K562 (cell line): Measurements from ENCODE around the gene P2RX1. TPM values are rescaled to one million over a fixed set of nuclear protein-coding genes. Genes with fewer than 3 reads are reported as not detected.

Experiments used
- ATAC-seq: fragments of 200-7000 bp; cut with Tn5 transposase; 3 replicates; pipeline ENCODE4 v1.9.1; 2020; ENCODE audit warnings: moderate library complexity
- BruUV-seq: library from RNA; stranded (reverse); fragments of 400-500 nt; replicated peaks from 2 replicates; lab custom pipeline; 2021; lab: Mats Ljungman, UMichigan
- CTCF ChIA-PET: fragments of 300-600 bp; formaldehyde crosslinking; extraction: SDS; loops from one replicate; lab custom pipeline; 2021; ENCODE audit warnings: low intra/inter-chr PET ratio; lab: Yijun Ruan, JAX
- POLR2A ChIA-PET: fragments of 300-600, 350-650 bp; sonication (Branson Sonifier 250); formaldehyde crosslinking; extraction: SDS; loops from one replicate; lab custom pipeline; 2021; ENCODE audit warnings: antibody characterized with exemption, inconsistent platforms; lab: Yijun Ruan, JAX
- DNase-seq, 4 experiments: peaks; one replicate each; pipeline versions ENCODE4 v3.0.0 to v3.0.0-alpha.2; 2011 to 2018; ENCODE audit warnings: low spot score in 3 of 4, mixed read lengths in 3 of 4; ENCODE audit errors: extremely low read depth in 1 of 4
- FAIRE-seq: peaks from 2 replicates; lab custom pipeline; 2011; peaks lifted over from hg19 to GRCh38; lab: Jason Lieb, UNC
- H2AFZ ChIP-seq: 2 replicates; pipeline ENCODE4 v1.6.0; 2011; ENCODE audit warnings: low read depth, low read length, control low read depth, inconsistent platforms
- H3K27ac ChIP-seq: fragments of 200-600 bp; 3 replicates; pipeline ENCODE4 v1.8.0; 2011; ENCODE audit warnings: low read depth, mild to moderate bottlenecking, control low read depth, inconsistent platforms, low read length, moderate library complexity, mixed read lengths; ENCODE audit errors: extremely low read depth
- H3K27me3 ChIP-seq, 2 experiments: fragments of 300-600 bp in 1 of 2; 2 replicates in 1 of 2; 3 replicates in 1 of 2; pipeline versions ENCODE4 v1.6.0 to v1.8.0; 2011; ENCODE audit warnings: inconsistent platforms in 2 of 2, low read length in 2 of 2, mild to moderate bottlenecking in 1 of 2, mixed read lengths in 1 of 2, moderate library complexity in 1 of 2; ENCODE audit not compliant: control insufficient read depth in 2 of 2, insufficient read depth in 2 of 2
- H3K36me3 ChIP-seq: fragments of 300-600 bp; 3 replicates; pipeline ENCODE4 v1.8.0; 2011; ENCODE audit warnings: mild to moderate bottlenecking, low read length, inconsistent platforms; ENCODE audit not compliant: control insufficient read depth, insufficient read depth
- H3K4me1 ChIP-seq, 2 experiments: fragments of 200-600 bp in 1 of 2; replicated peaks in 1 of 2; 2 replicates in 1 of 2; 3 replicates in 1 of 2; pipeline versions ENCODE4 v1.5.1 to v1.8.0; 2011; ENCODE audit warnings: inconsistent platforms in 2 of 2, low read length in 2 of 2, mild to moderate bottlenecking in 1 of 2, mixed read lengths in 1 of 2, moderate library complexity in 1 of 2; ENCODE audit not compliant: control insufficient read depth in 2 of 2, insufficient read depth in 2 of 2
- H3K4me2 ChIP-seq: 2 replicates; pipeline ENCODE4 v1.6.1; 2011; ENCODE audit warnings: low read length, control low read depth, inconsistent platforms, mixed read lengths; ENCODE audit not compliant: insufficient read depth
- H3K4me3 ChIP-seq: fragments of 200-600 bp; sonication (generic), shearing (Covaris generic); 2 replicates; pipeline ENCODE4 v1.5.1; 2016; ENCODE audit warnings: control low read depth, inconsistent platforms
- H3K79me2 ChIP-seq: fragments of 200-600 bp; 3 replicates; pipeline ENCODE4 v1.8.0; 2011; ENCODE audit warnings: low read length, inconsistent platforms; ENCODE audit not compliant: control insufficient read depth, insufficient read depth
- H3K9ac ChIP-seq, 2 experiments: 2 replicates each; pipeline versions ENCODE4 v1.6.0 to v1.6.1; 2011; ENCODE audit warnings: low read depth in 2 of 2, low read length in 2 of 2, control low read depth in 1 of 2, inconsistent platforms in 1 of 2, mild to moderate bottlenecking in 1 of 2, mixed read lengths in 1 of 2; ENCODE audit not compliant: insufficient read depth in 1 of 2
- H3K9me1 ChIP-seq: one replicate; pipeline ENCODE4 v1.6.0; 2011; ENCODE audit warnings: inconsistent platforms, mild to moderate bottlenecking, low read length, moderate library complexity; ENCODE audit not compliant: control insufficient read depth, insufficient read depth
- H3K9me3 ChIP-seq: replicated peaks from 2 replicates; pipeline ENCODE4 v1.5.1; 2011; ENCODE audit warnings: low read depth, low read length, inconsistent platforms; ENCODE audit not compliant: control insufficient read depth, insufficient read depth
- H4K20me1 ChIP-seq: replicated peaks from 2 replicates; pipeline ENCODE4 v1.6.1; 2011; ENCODE audit warnings: low read length, inconsistent platforms, mixed read lengths; ENCODE audit not compliant: control insufficient read depth, insufficient read depth
- CREB5 ChIP-seq: fragments of 250-450 bp; sonication (Bioruptor Pico); IDR thresholded peaks from 2 replicates; pipeline ENCODE4 v1.5.0; 2020; ENCODE audit warnings: mild to moderate bottlenecking
- KLF16 ChIP-seq: IDR thresholded peaks from 2 replicates; pipeline ENCODE4 v1.6.1; 2016; ENCODE audit warnings: antibody characterized with exemption
- LCOR ChIP-seq: sonication (generic); formaldehyde crosslinking; IDR thresholded peaks from 2 replicates; pipeline ENCODE4 v1.8.0; 2022; ENCODE audit warnings: mild to moderate bottlenecking, missing genetic modification reagents
- NFE2L1 ChIP-seq: fragments of 450-650 bp; IDR thresholded peaks from 2 replicates; pipeline ENCODE4 v1.6.1; 2016; ENCODE audit warnings: missing genetic modification characterization, low read depth, mild to moderate bottlenecking, missing compliant biosample characterization, moderate library complexity, borderline replicate concordance
- POLR2G ChIP-seq: fragments of 200-400 bp; formaldehyde crosslinking; IDR thresholded peaks from 2 replicates; pipeline ENCODE4 v1.6.1; 2017; ENCODE audit warnings: low read depth, mild to moderate bottlenecking, antibody characterized with exemption, low read length, moderate library complexity
- RBM22 ChIP-seq: fragments of 200-400 bp; formaldehyde crosslinking; IDR thresholded peaks from 2 replicates; pipeline ENCODE4 v1.6.1; 2018; ENCODE audit warnings: low read length, low read depth; ENCODE audit not compliant: poor library complexity, severe bottlenecking
- USF2 ChIP-seq: sonication (generic); formaldehyde crosslinking; IDR thresholded peaks from 2 replicates; pipeline ENCODE4 v1.5.0; 2020; ENCODE audit warnings: missing genetic modification reagents
- WGBS: fragments of 100-300 bp; shearing (Covaris generic); methylation state at CpG from one replicate; pipeline ENCODE4 v1.1.6; 2016; ENCODE audit warnings: low coverage, mixed read lengths; ENCODE audit not compliant: insufficient coverage; ENCODE audit errors: missing lambda C conversion rate; 5-methylcytosine and 5-hydroxymethylcytosine counted together
- in situ Hi-C: fragments of 300-500 bp; cut with MboI; formaldehyde crosslinking; loops from 4 replicates; pipeline ENCODE4 v1.15.0; 2018; ENCODE audit warnings: inconsistent platforms, mixed read lengths
- intact Hi-C: fragments of 100-400 bp; cut with micrococcal nuclease; formaldehyde crosslinking; loops from 2 replicates; pipeline ENCODE4 v1.14.2; 2022
- polyA plus RNA-seq, 8 experiments: library from polyadenylated mRNA; depleted of rRNA in 4 of 8; stranded (reverse) in 5 of 8; unstranded in 3 of 8; fragments of >200 nt; fragmentation: Nextera tagmentation in 2 of 8; fragmentation: Illumina TruSeq in 1 of 8; extraction: Ambion mirVana in 2 of 8; extraction: Trizol in 1 of 8; gene quantifications; 2 replicates each; pipeline versions ENCODE4 v1.2.1 to v1.2.3, GENCODE V29; 2011 to 2014; ENCODE audit warnings: inconsistent platforms in 1 of 8, missing spikeins in 1 of 8
- total RNA-seq, 7 experiments: library from RNA; depleted of rRNA in 6 of 7; stranded (reverse); fragments of >200 nt in 6 of 7; fragmentation: Illumina TruSeq in 2 of 7; extraction: Trizol in 2 of 7; gene quantifications; 2 replicates each; pipeline versions ENCODE4 v1.2.1 to v1.2.3, GENCODE V29; 2011 to 2021; ENCODE audit warnings: low replicate concordance in 1 of 7

The P2RX1 gene
- total and polyA plus RNA-seq, 9 of the 15 experiments (the other 6 are each of a cell fraction or from before 2014, with no cell fraction given), result 0.27 to 20.3 (median 10.3) TPM

- H3K9me3 ChIP-seq, result no peaks in the 10 kb centered on the region
- ATAC-seq (no peak), FAIRE-seq (no peak), DNase-seq (no peak)
- H3K4me1 ChIP-seq, result peaks cover 19 to 31% of the 10 kb centered on the region in 2 experiments
- intact Hi-C loops, result no loop called here
- peaks cover 6% of the 10 kb centered on the region; the same call in 1 of the 3 replicates for H3K36me3 ChIP-seq
- no peak overlapping the region for H2AFZ ChIP-seq
- no peak overlapping the region for H3K27ac ChIP-seq
- H4K20me1 ChIP-seq, result no peaks in the 10 kb centered on the region; the same call in 1 of the 2 replicates
- in situ Hi-C loops, result no loop called here
- H3K4me3 ChIP-seq, result no peak overlapping the region
- H3K9me1 ChIP-seq, result no peaks in the 10 kb centered on the region
- ChIA-PET POLR2A (interaction anchor here (0.6 kb wide), 2 partner anchors 10 to 502 kb away, joined by 3 to 4 read pairs; no protein-coding TSS in a partner anchor), CTCF (no interaction called here)
- no TSS peak for BruUV-seq
- H3K27me3 ChIP-seq, result no peaks in the 10 kb centered on the region
- 77% methylated on average over 13 of the region's 27 CpGs for WGBS
- H3K9ac ChIP-seq, result no peak overlapping the region
- H3K4me2 ChIP-seq, result no peak overlapping the region
- peaks cover 4% of the 10 kb centered on the region; the same call in 1 of the 3 replicates for H3K79me2 ChIP-seq
- TF ChIP-seq LCOR, result no peak
- peak; percentile 74 for TF ChIP-seq POLR2G
- TF ChIP-seq USF2 (CRISPR knock-in tag), result no peak
- peak; percentile 60 for TF ChIP-seq RBM22
- no peak for TF ChIP-seq KLF16
- TF ChIP-seq NFE2L1 (tag), result no peak
- no peak for TF ChIP-seq CREB5 (CRISPR knock-in tag)
These were observed 5.4 kb upstream of the P2RX1 start for GRCh38 chr17:3921502-3922319.
